HK-2 (cell line): Measurements from ENCODE around the gene MYBBP1A.

Experiments used
- DNase-seq: peaks from one replicate; pipeline ENCODE4 v3.0.0-alpha.2; 2018; ENCODE audit not compliant: unreplicated experiment

The MYBBP1A gene

DNA sequence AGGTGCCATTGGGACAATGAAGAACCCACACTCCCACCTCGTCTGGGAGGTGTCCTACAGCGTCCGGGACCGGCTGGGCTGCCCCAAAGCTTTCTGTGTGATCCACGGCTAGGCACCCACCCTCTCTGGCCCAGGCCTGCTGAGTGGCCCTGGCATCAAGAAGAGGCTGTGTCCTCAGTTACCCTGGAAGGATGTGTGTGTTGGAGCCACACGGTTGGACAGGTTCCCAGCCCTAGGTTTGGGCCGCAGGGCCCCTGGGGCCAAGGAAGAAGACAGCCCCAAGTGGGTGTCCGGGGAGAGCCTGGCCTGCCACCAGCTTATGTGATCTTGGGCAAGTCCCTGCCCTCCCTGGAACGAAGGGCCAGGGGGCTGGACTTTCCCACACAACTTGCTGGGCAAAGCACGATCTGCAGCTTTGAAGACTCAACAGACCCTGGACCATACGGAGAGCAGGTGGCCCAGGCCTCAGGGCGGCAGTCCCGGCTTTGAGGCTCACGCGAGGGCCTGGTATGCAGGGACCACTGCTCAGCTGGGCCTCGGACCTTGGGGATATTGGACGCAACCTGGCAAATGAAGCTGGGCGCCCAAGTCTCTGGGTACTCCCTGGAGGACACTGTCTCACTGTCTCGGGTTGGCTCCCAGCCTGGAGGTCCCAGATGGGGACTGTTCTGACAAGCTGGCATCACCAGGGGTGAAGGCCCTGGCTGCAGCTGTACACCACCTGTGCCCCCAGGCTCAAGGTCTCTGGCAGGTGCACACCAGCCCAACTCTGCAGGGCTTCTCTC lies 17.5 kb downstream of the MYBBP1A start:
- no peak for DNase-seq

GRCh38 chr17:4536742-4537411 lies 18.3 kb downstream of the MYBBP1A start:
- no peak for DNase-seq

DNA sequence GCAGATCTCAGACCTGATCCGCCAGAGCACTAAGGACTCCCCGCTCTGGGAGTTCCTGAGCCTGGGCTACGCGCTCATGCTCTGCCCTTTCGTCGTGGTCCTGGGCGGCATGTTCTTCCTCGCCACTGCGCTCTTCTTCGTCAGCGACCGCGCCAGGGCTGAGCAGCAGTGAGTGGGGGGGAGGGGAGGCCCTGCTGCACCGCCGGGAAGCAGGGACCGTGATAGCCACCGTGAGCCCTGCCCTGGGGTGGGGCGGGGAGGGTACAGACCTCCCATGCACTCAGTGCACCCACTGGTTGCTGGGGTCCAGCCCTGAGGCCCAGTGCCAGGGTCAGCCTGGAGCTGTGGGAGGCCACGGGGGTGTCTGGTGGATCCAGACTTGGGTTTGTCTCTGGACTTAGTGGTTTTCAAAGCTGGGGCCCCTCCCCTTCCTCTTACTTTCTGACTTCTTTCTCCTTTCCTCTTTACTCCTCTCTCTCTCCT lies 18.9 kb downstream of the MYBBP1A start:
- no peak for DNase-seq

DNA sequence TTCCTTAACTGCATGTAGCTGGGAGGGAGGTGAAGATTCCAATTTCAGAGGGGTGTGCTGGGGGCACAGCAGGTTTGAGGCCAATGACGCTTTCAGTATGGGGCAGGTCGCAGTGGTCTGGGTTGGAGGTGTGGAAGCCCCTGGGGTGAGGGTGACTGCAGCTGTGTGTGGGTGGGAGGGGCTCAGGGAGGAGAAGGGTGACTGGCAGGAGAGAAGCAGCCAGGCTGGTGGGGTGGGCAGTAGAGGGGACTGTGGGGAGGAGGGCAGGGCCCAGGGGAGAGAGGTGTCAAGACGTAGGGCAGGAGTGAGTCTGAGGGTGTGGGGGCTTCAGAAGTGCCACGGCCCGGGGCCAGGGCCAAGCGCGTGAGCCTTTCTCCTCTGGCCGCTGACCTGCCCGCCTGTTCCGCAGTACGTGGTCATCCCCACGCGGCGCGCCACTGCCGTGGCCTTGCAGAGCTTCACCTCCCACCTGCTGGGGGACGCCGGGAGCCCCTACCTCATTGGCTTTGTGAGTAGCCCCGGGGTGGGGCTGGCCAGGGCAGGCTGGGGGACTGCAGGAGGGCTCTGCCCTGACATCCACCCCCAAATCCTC lies 19.4 kb downstream of the MYBBP1A start:
- DNase-seq = no peak

GRCh38 chr17:4534928-4535666 lies 20.1 kb downstream of the MYBBP1A start:
- no peak for DNase-seq

GRCh38 chr17:4534515-4534914 lies 20.7 kb downstream of the MYBBP1A start:
- DNase-seq = no peak

- no peak for DNase-seq
These were observed 21.4 kb downstream of the MYBBP1A start for GRCh38 chr17:4533523-4534504.

DNA sequence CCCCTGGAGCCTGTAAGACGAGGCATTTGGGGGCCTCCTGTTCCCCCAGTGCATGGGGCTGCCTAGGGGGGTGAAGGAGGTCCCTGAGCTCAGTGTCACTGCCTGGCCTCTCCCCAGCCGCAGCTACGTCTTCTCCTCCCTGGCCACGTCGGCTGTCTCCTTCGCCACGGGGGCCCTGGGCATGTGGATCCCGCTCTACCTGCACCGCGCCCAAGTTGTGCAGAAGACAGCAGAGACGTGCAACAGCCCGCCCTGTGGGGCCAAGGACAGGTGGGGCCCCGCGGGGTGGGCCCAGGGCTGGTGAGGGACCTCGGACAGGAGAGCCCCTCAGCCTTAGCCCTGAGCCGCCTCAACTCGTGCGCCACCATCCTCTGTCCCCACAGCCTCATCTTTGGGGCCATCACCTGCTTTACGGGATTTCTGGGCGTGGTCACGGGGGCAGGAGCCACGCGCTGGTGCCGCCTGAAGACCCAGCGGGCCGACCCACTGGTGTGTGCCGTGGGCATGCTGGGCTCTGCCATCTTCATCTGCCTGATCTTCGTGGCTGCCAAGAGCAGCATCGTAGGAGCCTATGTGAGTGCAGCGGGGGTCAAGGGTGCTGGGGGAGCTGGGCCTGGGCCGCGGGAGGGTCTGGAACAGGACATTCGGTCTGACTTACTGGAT lies 22.2 kb downstream of the MYBBP1A start:
- no peak for DNase-seq

- no peak for DNase-seq
These were observed 23.0 kb downstream of the MYBBP1A start for GRCh38 chr17:4531988-4532736.

DNA sequence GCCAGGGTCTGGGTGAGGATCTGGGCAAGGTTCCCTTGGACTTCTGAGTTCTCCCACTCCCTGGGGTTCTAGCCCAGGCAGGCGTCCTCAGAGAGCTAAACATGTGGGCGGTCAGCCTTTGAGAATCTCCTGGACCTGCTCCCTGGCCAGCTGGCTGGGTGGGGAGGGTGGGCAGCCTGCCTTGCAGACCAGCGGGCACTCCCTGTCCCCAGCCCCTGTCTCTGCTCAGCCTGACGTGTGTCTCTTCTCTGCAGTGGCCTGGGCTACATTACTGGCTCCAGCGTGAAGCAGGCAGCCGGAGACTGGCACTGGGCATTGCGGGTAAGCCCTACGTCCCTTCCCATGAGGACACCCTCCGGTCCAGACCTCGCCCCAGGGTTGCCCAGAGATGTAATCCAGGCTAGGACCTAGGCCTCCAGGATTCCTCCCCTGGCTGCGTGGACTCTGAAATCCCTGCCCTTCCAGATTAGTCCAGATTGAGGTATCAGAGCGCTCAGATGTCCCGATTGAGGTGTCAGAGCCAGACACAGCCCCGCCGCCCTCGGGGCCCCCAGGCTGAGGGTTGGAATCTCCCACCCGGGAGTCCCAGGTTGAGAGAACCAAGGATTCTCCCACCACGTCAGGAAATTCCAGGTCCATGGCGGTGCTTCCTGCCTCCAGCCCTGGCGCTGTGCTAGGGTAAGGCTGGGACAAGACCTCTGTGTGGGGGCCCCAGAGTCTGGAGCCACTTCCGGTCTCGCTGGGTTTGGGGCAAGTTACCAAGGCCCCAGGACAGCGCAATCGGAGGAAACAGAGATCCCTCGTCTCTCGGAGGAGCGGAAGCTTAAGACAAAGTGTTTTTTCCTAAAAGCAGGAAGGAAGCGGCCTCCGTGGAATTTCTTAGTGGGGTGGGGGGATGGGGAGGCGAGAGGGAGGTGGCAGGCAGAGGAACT lies 24.1 kb downstream of the MYBBP1A start:
- DNase-seq = no peak

- DNase-seq = no peak
These were observed 25.5 kb downstream of the MYBBP1A start for GRCh38 chr17:4529533-4530152.

- no peak for DNase-seq
These were observed 27.5 kb downstream of the MYBBP1A start for GRCh38 chr17:4527566-4528125.

- DNase-seq = no peak
These were observed 28.1 kb downstream of the MYBBP1A start for GRCh38 chr17:4527134-4527533.

DNA sequence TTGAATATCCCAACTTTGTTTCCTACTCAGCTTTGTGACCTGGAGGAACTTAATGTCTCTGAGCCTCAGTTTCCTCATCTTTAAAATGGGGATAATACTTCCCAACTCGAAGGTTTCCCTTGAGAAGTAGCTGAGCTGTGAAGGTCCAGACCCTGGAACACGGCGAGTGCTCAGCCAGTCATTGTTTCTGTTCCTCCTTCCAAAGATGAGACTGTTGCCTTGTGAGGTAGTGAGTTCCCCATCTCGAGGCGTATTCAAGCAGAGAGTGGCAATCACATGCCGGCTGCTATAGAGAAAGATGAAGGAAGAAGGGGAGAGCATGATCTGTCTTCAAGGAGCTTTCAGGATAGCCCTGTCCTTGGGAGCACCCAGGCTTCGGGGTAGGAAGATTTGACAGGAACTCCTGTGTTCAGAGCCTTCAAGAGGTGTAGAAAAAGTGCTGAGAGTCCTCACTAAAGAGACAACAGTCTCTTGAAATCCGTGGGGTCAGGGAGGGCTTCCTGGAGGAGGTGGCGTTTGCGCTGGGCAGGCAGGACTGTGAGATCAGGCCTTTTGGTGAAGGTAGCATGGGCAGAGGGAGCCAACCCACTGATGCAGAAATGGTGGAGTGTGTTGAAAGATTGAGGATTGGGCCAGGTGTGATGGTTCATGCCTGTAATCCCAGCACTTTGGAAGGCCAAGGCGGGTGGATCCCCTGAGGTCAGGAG lies 29.3 kb downstream of the MYBBP1A start:
- DNase-seq = no peak

DNA sequence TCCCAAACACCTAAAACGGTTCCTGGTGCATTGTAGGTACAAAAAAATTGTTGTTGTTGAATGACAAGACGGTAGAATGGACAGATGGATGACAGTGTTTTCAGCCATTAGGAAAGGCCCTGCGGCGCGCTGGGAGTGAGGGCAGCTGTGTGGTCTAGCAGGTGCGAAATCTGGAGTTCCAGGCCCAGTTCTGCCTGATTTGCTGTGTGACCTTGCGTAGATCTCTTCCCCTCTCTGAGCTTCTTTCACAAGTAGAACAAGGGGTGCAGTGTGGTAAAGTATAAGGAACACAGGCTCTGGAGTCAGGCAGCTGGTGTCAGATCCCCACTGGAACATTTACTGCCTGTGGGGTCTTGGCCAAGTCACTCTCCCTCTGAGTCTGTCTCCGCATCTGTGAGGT lies 31.2 kb downstream of the MYBBP1A start:
- no peak for DNase-seq

DNA sequence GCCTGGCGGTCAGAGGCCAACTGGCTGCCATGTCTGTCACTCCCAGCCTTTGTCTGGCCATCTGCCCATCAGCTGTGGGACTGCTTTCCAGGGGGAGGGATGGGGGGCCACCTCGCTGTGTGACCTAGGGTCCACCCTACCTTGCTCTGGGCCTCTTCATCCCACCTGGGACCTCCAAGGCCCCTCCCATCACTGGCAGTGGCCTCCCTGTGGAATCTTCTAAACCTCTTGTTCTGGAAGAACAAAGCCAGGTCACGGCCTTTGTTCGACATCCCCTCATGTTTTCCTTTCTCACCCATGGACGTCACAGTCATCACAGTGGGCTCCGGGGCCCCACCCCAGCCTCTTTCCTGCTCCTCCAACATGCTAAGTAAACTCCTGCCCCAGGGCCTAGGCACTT lies 32.5 kb downstream of the MYBBP1A start:
- no peak for DNase-seq
